Anterior cingulate cortex (tissue), 58 donors: ENCODE results near the gene TSPAN33.
"Not testable (repeated sequence)": the region's sequence is repeated elsewhere in the genome, so short reads cannot be mapped to it uniquely, and the experiment has no call there.

ENCODE experiments used
- DNase-seq, 58 donors: peaks; one replicate each; lab custom pipeline; 2025; lab: John Stamatoyannopoulos, UW

The TSPAN33 gene, protein sequence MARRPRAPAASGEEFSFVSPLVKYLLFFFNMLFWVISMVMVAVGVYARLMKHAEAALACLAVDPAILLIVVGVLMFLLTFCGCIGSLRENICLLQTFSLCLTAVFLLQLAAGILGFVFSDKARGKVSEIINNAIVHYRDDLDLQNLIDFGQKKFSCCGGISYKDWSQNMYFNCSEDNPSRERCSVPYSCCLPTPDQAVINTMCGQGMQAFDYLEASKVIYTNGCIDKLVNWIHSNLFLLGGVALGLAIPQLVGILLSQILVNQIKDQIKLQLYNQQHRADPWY

DNA sequence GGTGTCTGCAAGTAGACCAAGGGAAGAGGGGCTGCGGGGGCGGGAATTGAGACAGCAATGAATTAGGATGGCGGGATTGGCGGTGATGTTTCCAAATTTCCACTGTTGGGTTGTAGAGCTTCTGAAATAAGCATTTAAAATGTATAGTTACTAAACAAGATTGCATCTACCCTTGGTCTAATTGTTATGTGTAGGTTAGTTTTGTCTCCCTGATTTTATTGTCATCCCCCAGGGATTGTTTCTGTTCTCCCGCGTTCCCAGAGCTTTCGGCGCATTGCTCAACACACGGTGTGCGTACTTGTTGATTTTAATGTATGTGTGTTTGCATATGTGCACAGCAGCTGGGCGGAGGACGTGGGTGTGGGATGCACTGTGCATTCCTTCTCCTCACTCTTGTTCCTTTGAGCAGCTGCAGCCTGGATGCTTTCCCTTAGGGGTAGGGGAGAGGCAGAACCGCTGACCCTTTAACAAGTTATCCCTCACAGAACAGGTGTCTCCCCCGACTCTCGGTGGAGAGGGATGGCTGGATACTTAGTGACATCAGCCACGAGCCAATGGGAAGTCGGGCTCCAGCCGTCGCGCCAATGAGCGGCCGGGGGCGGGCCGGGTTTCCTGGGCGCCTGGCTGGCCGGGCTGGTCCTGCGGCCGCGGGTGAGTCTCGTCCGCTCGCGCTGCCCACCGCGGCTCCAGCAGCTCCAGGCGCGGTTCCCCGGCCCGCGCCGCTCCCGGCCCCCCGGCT lies at the start of gene TSPAN33:
TSS of gene TSPAN33 (plus strand) at position 613 of the 739 bp plus-strand sequence. CDS start 274 bp downstream, outside the sequence.
- peak in 57 of 58 donors; percentile 26 to 90 (median 75) for DNase-seq

DNA sequence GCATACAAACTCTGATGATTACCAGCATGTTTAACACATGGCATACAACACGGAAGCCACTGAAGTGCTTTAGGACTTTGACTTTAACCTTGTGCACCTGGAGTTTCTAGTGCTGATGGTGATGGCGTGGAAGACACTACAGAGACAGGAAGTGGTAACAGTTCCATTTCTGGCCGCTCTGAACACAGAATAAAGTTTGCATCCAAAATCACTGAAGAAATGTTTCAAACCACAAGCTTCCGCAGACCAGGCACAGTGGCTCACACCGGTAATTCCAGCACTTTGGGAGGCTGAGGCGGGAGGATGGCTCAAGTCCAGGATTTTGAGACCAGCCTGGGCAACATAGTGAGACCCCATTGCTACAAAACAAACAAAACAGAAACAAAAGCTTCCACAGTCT lies 49.2 kb upstream of the TSPAN33 start:
- DNase-seq = no peak

DNA sequence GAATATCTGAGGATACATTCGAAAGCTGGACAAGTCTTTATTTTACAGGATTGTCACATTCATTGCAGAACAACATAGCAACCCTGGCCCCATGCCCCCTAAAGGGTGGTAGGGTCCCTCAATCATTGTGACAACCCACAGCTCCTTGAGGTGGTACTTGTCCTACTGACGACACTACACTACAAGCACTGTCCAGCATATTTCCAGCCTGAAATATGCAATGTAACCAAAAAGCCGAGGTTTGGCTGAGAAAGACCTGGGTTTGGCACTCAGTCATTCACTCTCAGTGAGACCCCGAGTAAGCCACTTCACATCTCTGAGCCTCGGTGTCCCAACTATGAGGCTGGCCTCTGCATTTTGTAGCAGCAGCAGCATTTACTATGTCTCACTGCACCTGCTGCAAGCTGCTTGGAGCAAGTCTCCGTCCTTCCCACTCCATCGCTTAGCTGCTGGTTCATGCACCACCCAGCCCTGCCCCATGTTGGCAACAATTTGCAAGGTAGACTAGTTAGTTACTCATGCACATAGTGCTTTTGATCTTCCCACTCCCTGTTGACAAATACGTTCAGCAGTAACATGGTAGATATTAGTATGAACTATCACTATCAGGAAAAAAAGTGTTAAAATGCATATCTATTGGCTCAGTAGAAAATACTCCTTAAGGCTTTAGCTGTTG lies 46.0 kb upstream of the TSPAN33 start:
- DNase-seq = no peak

DNA sequence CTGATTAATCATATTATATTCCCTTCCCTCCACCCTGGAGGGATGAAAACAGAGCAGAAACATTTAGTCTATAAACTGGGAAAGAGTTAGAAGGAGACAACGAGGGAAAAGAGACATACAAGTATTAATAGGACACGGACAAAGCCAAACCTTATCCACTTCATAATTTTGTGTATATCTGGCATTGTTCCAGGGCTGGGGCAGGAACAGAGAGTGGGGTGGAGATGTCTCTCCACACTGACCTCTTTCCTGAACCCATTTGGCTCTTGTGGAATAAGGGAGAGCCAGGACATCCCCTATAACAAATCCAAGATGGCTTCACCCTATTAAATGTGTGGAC lies 43.7 kb upstream of the TSPAN33 start:
- DNase-seq = no peak

DNA sequence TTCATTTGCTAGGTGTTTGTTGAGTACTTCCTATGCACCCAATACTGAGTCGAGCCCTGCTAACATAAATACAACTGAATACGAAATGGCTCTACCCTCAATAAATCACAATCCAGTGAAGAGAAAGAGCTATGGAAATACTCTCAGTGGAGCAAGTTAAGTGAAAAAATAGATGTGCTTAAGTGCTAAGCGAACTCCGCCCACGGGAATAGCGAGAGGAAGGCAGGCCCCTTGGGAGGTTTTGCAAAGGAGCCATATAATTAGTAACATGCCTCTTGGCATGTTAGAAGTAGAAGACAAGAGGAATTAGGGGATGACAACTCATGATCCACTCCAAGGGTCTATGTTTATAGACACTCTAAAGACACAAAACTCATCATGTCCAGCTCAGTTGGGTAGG lies 42.8 kb upstream of the TSPAN33 start:
- DNase-seq = no peak

DNA sequence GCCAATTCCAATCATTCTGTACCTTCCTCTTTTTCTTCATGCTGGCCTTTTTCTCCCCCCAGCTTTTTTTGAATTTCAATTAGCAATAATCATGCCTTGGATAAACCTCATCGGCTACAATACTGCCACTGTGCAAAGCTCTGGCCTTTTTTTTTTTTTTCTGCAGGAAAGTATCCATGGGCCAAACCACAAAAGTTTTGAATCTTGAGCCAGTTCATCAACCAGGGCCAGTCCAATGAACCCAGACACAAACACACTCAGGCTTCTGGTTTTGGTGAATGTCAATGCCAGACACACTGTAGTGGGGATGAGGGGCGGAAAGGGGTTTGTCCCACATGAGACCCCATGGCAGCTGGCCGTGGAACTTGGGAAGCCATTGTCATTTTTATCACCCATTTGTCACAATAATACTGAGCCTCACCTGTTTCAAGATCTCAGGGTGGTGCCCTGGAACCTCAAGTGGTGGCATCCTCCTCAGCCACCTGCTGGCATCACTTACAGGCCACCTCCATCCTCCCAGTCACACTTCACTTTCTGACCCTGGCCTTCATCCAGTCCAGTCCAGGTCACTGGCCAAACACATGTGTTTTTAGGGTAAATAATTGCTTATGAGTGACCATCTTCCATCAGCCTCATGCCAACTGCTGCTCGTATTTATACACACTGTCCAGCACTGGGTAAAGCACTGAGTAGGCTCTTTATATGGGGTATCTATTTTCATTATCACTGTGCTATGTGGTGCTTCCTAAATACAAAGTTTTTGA lies 40.8 kb upstream of the TSPAN33 start:
- DNase-seq = no peak

DNA sequence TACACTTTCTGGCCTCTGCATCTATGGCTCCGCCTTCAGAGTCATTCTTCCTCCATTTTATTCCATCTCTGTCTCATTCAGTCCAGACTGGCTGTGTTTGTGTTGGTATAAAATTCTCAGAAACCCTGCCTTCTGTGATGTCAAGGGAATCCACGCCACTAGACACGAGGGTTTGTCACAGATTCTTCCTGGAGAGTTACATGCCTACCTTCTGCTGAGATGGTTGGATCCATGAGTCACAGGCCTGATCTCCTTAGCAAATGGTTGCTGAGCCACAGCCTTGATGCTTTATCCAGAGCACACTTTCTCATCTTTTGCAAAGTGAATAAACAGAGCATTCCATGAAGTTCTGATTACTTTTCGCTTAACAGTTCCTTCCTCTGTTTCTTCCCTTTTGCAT lies 35.9 kb upstream of the TSPAN33 start:
- DNase-seq = no peak

DNA sequence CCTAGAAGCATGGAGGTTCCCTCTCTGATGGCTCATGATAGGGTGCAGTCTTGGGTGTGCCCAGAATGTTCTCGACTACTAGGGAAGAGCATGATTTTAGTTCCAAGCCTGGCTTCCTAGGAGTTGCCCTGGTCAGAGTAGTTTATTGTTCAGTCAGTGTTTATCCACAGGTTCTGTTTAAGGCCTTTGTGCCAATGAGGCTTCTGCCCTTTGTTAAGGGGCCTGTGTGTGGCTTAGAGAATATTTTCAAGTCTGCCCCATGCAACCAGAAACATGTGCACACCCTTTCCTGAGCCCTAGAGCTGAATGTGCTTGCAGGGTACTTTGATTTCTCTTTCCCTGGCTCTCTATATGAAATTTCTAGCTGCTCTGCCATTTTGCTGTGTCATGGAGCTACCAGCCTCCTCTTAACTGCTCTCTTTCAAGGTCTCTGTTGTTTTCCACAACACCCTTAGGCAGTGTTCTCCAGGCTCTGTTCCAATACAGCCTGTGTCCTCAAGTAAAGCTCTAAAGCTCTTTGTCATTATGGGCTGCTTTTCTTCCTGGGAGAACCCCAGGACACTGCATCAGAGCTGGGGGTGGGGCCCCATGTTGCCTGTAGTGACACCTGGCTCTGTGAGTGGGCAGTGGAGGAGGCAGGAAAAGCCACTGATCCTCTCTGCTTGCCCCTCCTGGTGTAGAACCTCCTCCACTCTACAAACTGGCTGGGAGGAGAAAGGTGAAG lies 34.1 kb upstream of the TSPAN33 start:
- peak in 3 of 58 donors; percentile 1 to 27 (median 7) for DNase-seq

DNA sequence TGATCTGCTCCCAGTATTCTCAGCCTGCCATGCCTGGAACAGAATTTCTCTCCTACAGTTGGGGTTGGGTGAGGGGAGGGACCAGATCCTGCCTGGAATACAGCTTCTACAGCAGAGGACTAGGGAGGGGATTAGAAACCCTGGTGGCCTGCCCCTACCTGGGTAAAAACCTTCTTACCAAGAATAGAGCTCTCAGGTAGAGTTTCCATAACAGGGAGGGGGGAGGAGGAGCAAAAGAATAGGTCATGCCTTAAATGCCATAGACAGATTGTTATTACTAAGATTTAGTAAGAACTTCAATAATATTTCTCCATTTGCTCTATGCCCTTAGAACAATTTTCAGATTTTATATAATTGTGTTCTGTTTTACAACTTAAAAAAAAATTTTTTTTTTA lies 33.5 kb upstream of the TSPAN33 start:
- DNase-seq = no peak

DNA sequence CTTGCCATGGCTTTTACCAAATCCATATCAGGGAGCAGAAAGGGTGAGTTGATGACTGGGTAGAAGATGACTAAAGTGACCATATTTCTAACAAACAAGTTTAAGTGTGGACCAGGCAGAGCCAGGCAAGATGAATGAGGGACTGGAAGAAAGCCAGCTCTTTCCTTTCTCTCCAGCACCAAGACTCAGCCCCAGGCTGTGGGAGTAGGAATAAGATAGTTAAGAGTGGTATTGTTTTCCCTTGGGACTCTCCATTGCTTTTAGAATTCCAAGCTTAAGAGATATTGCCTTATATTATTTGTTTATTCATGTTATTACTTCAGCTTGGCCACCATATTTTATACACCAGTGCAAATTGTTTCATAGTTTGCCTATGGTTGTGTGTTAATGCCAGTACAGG lies 28.8 kb upstream of the TSPAN33 start:
- no peak for DNase-seq

DNA sequence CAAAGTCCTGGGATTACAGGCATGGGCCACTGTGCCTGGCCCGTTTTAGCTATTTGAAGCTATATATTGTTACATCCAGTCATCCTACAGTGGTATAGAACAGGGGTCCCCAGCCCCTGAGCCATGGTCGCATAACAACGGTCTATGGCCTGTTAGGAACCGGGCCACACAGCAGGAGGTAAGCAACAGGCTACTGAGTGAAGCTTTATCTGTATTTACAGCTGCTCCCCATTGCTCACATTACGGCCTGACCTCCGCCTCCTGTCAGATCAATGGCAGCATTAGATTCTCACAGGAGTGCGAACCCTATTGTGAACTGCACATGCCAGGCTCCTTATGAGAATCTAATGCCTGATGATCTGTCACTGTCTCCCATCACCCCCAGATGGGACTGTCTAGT lies 26.3 kb upstream of the TSPAN33 start:
- DNase-seq = no peak

DNA sequence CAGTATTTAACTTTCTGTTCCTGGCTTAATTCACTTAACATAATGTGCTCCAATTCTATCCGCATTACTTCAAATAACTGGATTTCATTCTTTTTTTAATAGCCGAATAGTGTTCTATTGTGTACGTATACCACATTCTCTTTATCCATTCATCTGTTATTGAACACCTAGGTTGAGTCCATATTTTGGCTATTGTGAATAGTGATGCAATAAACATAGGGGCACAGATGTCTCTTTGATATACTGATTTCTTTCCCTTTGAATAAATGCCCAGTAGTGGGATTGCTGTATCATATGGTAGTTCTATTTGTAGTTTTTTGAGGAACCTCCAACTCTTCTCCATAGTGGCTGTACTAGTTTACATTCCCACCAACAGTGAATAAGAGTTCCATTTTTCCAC lies 25.5 kb upstream of the TSPAN33 start:
- no peak for DNase-seq

DNA sequence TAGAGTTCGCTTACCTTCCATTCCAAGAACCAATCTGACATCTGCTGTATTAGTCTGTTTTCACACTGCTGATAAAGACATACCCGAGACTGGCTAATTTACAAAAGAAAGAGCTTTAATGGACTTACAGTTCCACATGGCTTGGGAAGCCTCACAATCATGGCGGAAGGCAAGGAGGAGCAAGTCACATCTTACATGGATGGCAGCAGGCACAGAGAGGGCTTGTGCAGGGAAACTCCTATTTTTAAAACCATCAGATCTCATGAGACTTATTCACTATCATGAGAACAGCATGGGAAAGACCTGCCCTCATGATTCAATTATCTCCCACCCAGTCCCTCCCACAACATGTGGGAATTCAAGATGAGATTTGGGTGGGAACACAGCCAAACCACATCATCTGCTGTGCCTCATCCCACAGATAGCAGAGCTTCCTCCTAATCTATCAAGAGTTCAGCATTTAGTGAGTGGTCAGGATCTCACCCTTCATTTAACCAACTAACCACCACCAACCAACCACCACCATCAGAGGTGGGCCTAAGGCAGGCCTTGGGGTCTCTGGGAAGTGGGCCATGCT lies 22.9 kb upstream of the TSPAN33 start:
- DNase-seq = not testable (repeated sequence)

DNA sequence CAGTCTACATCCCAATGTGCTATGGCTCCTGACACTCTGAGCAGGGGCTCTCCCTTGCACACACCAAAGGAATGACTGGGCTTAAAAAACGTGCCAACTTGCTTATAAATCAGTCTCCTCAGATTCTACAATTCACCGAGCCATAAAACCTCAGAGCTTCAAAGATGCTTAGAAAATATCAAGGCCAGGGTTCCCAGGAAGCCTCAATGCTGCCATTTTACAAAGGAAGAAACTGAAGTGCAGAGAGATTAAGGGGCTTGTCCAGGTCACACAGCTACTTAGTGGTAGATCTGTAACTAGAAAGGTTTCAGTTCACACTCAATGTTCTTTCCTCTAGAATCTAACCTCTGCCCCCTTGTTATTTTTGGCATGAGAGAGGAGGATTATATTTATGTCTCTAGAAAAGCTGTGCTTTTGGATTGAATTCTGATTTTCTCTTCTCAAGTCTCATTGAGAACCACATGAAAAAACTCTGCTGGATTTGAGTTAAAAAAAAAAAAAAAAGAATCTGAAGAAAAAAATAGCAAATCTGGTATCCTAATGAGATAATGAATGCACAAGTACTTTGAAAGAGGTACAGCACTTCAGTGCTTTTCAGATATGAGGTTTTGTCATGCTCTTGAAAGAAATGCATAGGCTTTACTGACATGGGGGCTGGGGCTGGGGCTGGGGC lies 22.3 kb upstream of the TSPAN33 start:
- DNase-seq = no peak

DNA sequence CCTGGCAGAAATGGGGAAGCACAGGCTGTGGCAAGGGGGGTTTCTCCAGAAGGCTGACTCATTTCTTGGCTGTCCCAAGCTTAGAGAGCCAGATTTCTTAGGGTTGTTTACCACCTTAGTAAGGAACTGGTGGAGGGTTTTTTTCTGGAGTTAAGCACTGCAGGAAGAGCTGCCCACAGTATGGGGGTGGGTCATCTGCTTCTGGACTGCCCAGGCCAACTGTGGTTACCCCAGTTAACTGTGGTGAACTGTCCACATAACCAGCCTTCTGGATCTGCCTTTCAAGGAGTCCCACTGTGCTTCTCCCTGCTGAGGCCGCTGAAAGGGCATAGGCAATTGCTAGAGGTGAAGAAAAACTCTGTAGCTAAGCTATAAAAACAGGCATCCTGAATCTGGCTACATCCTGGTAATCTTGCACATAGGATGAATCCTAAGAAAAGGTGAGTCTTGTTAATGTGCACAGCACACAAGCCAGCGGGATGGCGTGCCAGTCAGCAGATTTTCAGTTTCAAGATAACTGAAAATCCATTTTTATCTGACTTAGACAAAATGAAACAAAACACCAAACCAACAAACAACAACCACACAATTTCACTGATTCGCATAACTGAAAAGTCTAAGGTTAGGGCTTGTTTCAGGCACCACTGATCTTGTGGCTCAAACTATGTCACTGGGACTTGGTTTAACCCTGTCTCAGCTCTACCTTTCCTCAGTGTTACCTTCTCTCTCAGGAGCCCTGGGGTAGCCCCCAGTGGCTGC lies 21.6 kb upstream of the TSPAN33 start:
- DNase-seq = peak in 3 of 58 donors; percentile 5 to 39 (median 20)

DNA sequence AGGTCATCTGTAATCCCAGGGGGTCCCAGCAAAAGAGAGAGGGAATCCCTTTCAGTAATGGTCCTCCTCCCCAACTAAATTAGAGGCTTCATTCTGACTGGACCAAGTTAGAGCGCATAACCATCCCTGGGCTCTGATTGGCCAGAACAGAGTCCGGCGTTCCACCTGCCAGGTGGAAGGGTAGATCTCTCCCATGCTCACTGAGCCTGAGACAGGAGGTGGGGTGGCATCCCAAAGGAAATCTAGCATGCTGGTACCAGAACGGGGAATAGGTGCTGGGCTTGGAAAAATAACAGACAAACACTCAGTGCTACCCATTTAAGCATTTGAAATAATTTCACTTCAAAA lies 21.0 kb upstream of the TSPAN33 start:
- DNase-seq = no peak

DNA sequence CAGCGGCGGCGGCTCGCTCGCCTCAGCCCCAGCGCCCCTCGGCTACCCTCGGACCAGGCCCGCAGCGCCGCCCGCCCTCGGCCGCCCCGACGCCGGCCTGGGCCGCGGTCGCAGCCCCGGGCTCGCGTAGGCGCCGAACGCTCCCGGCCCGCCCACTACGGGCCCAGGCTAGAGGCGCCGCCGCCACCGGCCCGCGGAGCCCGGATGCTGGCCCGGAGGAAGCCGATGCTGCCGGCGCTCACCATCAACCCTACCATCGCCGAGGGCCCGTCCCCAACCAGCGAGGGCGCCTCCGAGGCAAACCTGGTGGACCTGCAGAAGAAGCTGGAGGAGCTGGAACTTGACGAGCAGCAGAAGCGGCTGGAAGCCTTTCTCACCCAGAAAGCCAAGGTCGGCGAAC lies 18.2 kb upstream of the TSPAN33 start:
- no peak for DNase-seq

DNA sequence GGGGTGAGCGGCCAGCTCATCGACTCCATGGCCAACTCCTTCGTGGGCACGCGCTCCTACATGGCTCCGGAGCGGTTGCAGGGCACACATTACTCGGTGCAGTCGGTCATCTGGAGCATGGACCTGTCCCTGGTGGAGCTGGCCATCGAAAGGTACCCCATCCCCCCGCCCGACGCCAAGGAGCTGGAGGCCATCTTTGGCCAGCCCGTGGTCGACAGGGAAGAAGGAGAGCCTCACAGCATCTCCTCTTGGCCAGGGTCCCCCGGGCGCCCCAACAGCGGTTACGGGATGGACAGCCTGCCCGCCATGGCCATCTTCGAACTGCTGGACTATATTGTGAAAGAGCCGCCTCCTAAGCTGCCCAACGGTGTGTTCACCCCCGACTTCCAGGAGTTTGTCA lies 17.4 kb upstream of the TSPAN33 start:
- no peak for DNase-seq

DNA sequence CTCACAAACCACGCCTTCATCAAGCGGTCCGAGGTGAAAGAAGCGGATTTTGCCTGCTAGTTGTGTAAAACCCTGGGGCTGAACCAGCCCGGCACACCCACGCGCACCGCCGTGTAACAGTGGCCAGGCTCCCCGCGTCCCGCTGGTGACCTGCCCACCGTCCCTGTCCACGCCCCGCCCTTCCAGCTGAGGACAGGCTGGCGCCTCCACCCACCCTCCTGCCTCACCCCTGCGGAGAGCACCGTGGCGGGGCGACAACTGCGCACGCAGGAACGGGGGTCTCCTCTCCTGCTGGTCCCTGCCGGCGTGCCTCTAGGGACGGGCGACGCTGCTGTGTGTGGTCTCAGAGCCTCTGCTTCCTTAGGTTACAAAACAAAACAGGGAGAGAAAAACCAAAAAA lies 16.9 kb upstream of the TSPAN33 start:
- no peak for DNase-seq
